Measurements from ENCODE around the gene ABCA9.

ABCA9 gene

DNA sequence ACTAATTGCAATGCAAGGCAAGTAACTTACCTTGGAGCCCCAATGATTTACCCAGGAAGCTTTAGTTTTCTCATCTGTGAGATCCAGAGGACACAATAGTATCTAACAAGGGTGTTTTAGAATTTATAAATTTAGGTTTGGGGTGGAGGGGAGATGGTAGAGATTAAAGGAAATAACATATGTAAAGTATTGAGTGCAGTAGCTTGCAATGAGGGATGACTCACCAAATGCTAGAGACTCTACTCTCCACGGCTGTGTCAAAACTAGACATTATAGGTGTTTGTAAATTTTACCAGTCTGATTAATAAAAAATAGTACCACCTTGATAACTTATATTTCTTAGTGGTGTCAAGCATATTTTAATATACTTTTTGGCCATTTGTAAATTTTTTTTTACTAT lies 3.7 kb upstream of the ABCA9 start:
- DNase-seq = no peak

DNA sequence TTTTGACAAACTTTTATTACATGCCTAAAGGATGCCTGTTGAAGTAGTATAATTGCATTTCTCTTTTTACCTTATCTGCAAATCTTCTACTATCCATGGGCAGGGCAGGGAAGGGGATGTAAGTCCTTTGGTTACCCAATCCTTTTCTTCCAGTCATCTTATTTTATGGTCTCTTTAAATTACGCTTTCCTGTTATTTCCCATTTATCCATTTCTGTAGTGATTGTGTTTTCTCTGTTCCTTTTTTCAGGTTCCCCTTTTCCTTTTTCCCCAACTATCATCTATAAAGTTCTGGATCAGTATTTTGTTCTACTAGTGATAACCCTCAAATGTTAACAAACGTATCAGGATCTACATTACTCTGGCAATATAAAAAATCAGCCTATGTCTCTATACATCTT lies 3.3 kb upstream of the ABCA9 start:
- no peak for DNase-seq

DNA sequence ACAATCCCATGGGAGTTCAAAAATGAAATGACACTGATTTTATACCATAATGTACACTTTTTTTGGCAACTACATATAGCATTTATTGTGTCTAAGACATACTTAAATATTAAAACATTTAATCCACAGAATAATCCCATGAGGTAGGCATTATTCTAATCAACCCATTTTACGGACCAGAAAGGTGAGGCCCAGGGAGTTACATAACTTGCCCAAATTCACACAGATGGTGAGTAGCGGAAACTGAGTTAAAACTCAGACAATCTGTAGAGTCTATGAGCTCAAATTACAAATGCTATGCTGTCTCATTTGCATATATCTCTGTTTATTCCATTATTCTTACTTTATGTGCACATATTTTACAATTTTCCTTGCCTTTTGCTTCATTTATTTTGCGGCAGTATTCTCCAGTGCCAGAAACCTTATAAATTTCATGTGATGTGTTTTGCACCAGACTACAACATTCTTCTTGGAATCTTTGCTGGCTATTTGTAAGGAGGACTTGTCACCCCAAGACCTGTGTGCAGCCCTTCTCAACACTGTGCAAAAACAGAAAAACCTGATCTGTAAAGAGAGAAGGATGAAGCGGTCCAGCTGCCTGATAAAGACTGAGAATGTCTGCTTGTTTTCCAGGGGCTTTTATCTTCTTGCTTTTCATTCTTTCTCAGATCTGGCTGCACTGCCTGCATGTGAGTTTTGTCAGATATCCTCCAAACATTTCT lies 2.3 kb upstream of the ABCA9 start:
- no peak for DNase-seq

DNA sequence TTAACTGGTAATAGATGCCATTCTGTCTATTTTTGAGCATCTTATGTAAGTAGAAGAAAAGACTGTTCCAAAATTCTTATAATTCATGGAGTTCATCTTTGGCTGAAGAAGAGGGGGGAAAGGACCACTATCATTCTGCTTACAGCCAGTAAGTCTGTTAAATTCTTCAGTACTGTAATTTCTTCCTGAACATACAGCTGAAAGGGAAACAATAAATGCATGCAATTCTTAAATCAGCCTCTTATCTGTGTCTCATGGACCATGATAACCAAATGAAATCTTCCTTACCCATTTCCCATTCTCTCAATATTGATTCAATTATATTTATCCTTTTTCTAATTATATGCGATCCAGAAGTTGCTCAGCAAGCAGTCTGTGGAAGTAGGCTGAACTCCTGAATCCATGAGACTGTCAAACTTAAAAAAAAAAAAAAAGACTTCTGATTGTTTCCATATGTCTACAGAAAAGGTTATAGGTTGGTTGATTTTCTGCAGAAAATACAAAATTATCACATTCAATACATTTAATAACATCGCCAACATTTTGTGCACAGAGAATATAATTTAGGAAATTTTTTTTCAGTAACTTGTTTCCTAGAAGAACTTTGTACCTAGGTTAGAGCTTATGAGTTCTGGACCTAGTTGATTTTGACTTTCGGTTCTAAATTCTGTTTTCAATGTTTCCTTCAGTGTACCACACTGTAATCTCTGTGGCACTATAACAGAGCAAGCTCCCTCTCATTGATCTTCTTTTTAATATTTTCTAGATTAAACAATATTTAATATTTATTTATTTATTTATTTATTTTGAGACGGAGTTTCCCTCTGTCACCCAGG lies 1.2 kb upstream of the ABCA9 start:
- no peak for DNase-seq

DNA sequence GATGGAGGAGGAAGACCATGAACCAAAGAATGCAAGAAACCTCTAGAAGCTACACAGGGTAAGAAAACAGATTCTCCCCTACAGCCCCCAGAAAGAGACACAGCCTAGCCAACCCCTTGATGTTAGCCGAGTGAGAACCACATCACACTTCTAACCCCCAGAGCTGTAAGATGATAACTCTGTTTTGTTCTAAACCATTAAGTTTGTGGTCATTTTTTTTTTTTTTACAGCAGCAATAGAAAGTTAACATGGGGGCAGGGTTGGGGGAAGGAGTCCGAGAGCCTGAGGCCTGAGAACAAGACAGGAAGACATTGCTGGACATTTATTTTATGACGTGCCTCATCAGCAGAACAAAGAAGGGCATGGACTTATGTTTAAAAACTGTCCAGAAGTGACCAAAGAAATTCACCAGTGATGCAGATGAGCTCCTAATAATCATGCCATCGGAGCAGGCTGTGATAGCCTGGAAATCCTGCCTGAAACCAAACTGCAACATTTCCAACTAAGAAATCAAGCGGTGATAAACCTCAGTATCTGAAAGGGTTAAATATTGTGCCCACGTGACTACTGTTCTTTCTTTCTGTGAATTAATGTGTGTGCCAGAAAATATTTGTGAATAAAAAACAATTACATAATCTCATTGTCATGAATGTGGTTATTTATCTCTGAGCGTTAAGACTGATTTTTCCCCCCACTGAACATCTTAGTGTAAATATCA lies 1.1 kb downstream of the ABCA9 start:
- no peak for DNase-seq

DNA sequence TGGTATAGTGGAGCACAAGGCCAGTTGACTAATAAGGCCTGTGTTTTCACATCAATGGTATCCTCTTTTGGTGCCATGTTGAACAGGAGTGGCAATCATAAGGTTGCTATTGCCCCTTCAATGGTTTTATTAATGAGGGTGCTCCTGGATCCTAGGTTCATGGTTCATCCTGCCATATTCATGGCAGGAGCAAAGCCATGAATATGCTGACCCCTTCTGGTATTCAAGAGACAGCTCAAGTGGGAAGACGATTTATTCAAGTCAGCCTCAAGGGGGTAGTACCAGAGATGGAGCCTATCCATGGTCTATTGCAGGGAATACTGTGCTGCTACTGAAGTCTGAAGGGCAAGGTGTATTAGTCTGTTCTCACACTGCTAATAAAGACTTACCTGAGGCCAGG lies 2.6 kb downstream of the ABCA9 start:
- no peak for DNase-seq

DNA sequence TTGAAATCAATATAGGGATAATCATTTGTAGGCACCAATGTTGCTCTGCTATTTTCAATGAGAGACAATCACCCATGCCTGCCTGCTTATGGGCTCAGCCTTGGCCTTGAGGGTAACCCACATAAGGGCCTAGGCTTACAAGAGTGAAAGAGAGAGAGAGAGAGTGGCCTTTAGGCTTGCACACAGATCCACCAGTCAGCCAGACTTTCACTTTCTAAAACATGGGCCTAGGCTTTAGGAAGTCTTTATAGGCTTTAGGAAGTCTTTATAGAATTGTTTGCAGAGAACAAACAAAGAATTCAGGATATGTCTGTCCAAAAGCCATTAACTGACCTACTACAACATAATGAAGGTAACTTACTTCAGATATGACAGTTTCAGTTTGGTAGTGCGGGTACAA lies 3.4 kb downstream of the ABCA9 start:
- DNase-seq = no peak

DNA sequence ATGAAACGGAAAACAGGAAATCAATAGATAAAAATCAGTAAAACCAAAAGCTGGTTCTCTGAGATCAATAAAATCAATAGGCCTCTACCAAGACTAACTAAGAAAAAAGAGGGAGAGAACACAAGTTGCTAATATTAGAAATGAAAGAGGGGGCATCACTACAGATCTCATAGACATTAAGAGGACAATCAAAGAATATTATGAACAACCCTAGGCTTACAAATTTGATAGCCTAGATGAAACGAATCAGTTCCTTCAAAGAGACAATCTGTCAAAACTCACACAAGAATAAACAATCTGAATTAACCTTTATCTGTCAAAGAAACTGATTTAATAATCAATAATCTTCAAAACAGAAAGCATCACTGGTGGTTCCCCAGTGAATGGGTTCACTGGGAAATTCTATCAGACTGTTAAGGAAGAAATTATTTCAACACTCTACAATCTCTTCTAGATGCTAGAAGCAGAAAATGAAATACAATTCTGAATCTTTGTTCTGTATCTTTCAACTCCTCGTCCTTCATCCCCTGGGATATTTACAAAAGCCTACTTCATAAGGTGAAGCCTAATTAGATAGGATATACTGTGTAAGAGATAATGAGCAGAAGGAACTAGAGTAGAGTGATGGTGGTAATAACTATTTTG lies 4.4 kb downstream of the ABCA9 start:
- no peak for DNase-seq

DNA sequence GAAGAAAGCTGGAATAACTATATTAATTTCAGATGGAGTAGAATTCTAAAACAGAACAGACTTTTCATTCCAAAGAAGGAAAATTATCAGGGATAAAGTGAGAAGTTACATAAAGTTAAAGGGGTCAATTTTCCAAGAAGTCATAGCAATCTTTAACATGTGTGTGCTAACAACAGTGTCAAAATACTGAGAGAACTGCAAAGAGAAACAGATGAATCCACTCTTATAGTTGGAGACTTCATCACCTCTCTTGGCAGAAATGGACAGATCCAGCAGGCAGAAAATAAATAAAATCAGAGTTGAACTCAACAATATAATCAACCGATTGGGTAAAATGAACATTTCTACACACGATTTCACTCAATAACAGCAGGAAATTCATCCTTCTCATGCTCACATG lies 5.4 kb downstream of the ABCA9 start:
- DNase-seq = no peak

DNA sequence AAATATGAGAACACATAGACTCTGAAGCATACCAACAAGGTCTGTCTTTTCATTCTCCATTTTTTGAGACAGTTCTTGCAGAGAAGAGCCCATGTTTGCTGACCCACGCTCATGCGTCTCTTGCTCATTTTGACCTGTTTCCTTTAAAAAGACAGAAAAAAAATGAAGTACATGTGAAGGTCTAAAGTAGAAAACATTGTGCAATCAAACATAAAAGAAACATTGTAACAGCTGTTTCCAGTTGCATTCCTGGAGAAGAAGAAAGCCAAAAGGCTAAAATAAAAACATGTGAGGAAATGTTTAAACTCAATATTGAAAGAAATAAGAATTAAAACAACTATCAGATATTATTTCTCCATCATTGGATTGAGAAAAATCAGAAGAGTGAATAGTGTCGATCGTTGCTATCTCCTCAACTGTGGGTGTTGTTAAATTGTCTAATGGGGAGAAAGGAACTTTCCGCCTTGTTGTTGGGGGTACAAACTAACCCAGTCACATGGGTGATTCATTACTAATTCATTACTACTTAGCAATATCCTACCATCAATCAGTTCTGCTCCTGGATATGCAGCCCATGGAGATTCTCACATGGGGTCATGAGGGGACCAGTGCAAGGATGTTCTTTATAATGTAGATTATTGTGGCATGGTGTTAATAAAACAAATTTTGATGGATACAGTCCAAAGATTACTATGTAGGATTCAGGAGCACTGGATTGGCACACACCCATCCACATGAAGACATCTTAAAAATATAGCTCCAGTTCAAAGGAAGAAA lies 9.5 kb downstream of the ABCA9 start:
- DNase-seq = no peak

DNA sequence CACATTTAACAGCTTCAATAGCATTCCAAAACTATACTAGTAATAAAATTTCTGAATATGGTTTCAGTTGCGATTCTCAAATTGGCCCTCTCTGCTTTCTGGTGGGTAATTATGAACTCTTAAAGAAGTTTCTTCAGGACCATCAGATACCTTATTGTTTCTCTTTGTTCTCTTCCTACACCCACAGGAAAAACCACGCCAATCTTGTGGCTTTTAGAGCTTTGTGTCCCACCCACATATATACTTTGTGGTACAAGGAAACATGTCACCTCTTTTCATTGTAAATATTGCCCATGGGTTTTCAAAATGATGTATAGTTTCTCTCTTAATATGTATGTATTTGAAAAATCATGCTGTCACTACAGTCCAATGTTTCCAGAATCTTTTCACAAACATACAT lies 12.1 kb downstream of the ABCA9 start:
- no peak for DNase-seq

DNA sequence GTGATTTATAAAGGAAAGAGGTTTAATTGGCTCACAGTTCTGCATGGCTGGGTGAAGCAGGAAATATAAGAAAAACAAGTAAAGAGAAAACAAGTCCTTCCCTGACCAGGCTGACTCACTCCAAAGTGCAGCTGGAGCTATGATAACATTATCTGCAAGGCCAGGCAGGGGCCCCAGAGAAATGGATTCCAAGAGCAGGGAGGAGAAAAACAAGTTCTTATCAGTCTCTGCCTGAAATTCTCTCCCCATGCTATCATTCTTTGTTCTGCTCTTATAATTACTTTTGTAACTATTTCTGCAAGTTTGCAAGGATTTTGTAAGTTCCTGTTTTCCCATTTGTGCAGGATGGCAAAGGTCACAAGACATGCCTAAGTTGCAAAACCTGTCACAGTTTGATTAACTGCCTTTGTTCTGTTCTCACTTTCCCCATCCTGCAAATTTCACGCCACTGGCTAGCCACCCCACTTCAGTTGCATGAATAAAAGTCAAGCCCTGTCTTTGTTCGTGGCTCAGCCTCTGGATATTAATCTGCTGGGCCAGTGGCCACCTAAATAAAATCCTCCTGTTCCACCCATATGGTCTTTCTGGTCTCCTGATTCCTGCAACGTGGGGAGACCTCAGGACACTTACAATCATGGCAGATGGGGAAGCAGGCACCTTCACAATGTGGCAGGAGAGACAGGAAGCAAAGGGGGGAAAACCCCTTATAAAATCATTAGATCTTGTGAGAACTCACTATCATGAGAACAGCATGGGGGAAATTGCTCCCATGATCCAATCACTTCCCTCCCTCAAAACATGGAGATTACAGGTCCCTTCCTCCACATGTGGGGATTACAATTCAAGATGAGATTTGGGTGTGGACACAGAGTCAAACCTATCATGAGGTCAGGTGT lies 13.1 kb downstream of the ABCA9 start:
- DNase-seq = no peak

DNA sequence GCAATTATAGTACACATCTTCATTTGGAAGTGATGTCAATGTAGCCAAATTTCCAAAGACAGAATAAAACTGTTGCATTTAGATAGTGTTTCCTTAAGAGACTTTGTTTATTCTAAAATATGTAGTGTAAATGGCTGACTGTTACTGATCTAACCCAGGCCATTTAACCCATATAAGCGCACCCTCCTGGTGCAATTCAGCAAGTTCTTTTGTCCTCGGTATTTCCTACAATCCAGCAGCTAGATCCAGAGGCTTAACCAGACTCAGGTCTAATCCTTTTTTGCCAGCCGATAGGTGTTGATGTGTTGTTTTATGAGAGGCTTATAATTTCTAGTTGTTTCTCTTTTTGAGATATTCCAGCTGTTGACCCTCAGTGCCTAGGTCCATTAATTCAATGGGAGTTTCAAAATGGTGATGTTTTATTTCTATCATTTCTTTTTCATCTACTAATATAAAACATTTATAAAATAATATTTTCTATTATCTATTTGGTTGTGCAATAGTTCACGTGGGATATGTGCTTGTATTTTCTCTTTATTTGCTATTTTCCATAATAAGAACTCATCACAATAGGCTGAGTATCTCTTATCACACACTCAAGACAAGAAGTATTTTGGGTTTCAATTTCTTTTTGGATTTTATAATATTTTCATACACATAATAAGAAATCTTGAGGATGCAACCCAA lies 14.5 kb downstream of the ABCA9 start:
- DNase-seq = no peak

DNA sequence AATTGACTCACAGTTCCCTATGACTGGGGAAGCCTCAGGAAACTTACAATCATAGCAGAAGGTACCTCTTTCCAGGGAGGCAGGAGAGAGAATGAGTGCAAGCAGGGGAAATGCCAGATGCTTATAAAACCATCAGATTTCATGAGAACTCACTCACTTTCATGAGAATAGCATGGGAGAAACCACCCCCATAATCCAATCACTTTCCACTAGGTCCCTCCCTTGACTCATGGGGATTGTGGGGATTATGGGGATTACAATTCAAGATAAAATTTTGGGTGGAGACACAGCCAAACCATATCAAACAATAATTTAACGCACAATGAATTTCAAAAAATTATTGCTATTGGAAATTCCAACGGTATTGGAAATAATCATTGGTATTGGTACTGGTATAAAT lies 15.1 kb downstream of the ABCA9 start:
- no peak for DNase-seq

DNA sequence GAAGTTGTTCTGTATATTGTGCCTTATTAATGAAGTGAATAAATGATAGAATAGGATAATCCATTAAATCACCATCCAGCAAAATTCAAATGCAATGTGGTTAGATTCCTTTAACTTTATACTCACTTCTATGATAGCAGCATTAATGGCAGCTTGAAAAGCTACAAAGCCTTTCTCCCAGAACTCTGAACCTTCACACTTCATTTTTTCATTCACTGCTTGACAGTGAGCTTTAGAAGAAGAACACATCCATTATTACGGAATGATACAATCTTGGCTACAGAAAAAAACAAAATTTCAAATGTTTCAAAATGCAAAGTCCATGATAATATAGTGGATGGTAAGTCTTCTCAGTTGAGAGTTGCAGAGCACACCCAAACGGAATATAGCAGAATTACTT lies 16.4 kb downstream of the ABCA9 start:
- DNase-seq = no peak

DNA sequence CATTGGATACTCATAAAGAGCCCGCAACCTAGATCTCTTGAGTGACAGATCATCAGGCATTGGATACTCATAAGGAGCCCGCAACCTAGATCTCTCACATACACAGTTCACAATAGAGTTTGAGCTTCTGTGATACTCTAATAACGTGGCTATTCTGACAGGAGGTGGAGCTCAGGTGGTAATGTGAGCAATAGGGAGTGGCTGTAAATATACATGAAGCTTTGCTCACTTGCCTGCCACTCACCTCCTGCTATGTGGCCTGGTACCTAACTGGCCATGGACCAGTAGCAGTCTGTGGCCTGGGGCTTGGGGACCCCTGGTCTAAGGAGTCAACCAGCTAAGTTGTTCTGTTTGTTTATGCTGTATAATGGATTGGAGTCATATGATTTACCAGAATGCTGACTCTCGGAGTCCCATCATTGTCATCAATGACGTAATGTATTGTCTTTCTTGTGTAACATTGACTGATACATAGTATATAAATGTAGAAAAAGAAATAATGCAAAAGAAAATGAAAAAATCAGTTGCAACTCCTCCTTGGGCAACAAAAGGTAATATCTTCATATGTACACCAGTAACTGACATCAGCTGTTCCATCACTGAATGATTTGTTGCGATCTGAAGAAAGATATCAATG lies 17.5 kb downstream of the ABCA9 start:
- no peak for DNase-seq

DNA sequence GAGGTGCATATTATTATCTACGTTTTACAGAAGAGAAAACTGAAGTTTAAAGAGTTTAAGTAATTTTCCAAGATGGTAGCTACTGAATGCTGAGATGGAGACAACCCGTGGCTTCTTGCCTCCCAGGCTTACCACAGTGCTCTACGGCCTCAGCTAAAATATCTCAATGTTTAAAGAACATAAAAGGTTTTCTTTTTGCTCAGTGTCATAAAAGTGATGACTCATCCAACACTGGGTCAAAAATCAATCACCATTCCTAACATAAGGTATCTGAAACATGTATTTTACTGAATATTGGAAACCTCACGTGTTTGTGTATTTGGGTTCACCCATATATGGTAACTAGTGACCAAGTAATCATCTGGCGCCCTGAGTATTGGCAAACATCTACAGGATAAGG lies 18.4 kb downstream of the ABCA9 start:
- no peak for DNase-seq

DNA sequence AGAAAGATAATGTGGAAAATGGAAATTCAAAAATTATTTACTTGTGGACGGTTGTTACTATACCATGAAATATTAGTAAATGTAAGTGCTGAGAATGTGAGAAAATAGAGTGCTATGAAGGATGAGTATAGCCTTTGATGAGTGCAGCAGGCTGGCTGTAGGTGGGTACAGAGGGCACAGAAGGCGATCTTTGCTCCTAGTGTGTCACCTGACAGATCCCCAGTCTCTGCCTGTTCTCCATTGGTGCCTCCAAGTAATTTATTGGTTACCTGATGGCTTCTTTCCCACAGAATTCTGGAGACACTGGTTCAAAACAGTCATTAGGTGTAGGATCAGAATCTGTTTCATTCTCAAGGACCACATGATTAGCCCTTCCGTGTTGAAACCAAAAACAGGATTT lies 28.9 kb downstream of the ABCA9 start:
- no peak for DNase-seq

DNA sequence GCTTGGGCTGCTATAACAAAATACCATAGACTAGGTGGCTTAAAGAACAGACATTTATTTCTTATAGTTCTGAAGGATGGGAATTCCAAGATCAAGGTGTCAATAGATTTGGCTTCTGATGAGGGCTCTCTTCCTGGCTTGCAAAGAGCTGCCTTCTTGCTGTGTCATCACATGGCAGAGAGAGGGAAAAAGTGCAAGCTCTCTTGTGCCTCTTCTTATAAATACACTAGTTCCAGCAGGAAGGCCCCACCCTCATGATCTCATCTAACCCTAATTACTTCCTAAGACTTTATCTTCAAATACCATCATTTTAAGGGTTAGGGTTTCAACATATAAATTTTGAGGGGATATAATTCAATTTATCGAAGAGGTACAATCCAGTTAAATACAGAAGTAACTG lies 30.6 kb downstream of the ABCA9 start:
- DNase-seq = no peak

DNA sequence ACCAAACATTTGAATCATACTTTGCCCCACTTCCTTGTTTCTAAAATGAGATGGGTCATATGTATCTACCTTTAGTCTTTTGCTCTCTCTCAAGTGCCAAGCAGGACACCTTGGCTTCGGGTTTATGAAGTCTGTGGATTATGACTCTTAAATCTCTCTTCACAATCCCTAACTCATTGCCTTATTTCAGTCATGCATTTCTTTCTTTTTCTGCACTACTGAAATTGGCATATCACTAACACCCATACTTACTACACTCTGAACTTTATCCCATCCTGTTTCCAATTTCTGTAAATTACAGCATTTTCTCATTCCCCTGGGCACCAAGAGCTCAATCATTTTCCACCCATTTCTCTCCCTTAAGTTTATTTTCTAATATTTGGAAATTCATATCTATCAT lies 42.0 kb downstream of the ABCA9 start:
- no peak for DNase-seq

All from right forelimb (tissue), 1 donor.